IPS-18a (cell line): ENCODE results near the gene TMEM203.

Experiments
- H3K27ac ChIP-seq: one replicate; pipeline ENCODE4 v1.5.1; 2013; ENCODE audit warnings: low read length
- H3K27me3 ChIP-seq: one replicate; pipeline ENCODE4 v1.6.1; 2013; ENCODE audit warnings: mild to moderate bottlenecking, low read length; ENCODE audit not compliant: control insufficient read depth, insufficient read depth
- H3K36me3 ChIP-seq: one replicate; pipeline ENCODE4 v1.6.1; 2013; ENCODE audit warnings: low read depth, low read length; ENCODE audit not compliant: control insufficient read depth
- H3K4me1 ChIP-seq: one replicate; pipeline ENCODE4 v1.6.1; 2013; ENCODE audit warnings: low read depth, low read length; ENCODE audit not compliant: control insufficient read depth
- H3K4me3 ChIP-seq: one replicate; pipeline ENCODE4 v1.5.1; 2013; ENCODE audit warnings: low read length
- H3K9ac ChIP-seq: one replicate; pipeline ENCODE4 v1.6.1; 2013; ENCODE audit warnings: mild to moderate bottlenecking, low read length, moderate library complexity
- H3K9me3 ChIP-seq: one replicate; pipeline ENCODE4 v1.6.1; 2013; ENCODE audit warnings: low read depth, low read length; ENCODE audit not compliant: control insufficient read depth

TMEM203 gene

DNA sequence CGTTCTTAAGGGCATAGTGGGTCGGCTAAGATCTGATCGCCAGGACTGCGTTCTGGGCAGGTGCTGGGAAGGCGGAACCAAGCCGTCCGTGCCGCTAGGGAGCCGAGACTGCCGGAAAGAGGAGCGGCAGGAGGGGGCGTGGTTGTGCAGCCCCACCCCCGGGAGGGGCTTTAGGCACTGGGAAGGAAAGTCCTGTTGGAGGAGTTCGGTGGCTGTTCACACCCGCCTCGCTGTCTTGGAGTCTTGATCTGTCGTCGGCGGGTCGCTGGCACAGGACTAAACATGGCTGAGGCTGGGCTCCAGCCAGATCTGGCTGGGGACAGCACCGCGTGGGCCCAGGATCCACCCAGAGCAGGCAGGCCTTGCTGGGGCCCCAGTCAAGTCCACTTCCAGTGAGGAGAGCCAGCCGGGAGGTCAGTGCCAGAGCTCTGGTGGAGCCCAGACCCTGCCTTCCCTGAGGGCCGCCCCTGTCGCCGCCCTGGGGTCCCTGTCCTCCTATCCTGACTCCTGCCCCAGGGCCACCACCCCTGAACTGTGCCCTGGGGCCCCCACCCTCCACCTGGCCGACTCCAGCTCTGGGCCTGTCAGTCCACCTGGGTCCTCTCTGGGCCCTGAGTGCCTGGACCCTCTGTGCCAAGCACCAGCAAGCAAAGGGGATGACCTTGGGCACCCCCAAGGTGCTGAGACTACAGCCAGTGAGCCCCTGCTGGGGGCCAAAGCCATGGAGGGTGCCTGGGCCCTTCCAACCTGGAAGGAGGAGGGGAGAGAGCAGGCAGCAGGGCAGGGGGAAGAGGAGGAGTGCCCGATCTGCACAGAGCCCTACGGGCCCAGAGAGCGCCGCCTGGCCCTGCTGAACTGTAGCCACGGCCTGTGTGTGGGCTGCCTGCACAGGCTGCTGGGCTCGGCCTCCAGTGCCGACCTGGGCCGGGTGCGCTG is 12.1 kb upstream of the TMEM203 start:
- H3K36me3 ChIP-seq = peaks cover 9% of the 10 kb centered on the region
- no peak overlapping the region for H3K4me3 ChIP-seq
- H3K27me3 ChIP-seq = peaks cover 3% of the 10 kb centered on the region
- H3K9me3 ChIP-seq = no peaks in the 10 kb centered on the region
- H3K27ac ChIP-seq = no peak overlapping the region
- H3K9ac ChIP-seq = no peak overlapping the region
- no peaks in the 10 kb centered on the region for H3K4me1 ChIP-seq

DNA sequence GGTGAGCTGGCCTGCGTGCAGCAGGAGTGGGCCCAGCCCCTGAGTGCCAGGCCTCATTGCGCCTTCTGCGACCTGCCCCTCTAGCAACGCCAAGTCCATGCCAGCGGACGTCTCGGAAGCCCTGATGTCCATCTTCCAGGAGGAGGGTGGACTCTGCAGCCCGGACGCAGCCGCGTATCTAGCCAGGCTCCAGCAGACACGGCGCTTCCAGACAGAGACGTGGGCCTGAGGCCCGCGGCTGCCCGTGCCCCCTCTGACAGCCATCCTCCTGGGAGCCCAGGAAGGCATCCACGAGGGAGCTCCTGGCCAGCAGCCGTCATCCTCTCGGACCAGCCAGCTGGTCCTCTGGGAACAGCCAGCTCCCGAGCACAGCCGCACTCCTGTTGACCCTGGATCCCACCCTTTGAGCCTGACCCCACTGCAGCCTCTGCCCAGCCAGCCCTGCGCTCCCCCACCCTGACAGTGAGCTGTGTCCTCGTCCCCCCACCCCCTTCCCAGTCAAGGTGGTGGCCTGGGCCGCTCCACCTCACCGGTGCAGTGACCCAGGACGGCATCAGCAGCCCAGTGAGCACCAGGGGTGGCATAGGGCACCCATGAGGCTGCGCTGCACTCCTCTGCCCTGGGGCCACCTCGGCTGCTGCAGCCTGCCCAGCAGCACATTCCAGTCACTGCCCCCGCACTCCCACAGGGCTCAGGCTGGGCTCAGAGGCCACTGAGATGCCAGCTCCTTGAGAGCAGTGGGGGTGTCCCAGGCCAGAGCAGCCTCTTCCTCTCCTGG is 10.9 kb upstream of the TMEM203 start:
- Histone ChIP-seq H3K4me3 (no peak overlapping the region), H3K27me3 (no peaks in the 10 kb centered on the region), H3K9ac (no peak overlapping the region), H3K9me3 (no peaks in the 10 kb centered on the region), H3K36me3 (peaks cover 9% of the 10 kb centered on the region), H3K27ac (no peak overlapping the region), H3K4me1 (no peaks in the 10 kb centered on the region)

DNA sequence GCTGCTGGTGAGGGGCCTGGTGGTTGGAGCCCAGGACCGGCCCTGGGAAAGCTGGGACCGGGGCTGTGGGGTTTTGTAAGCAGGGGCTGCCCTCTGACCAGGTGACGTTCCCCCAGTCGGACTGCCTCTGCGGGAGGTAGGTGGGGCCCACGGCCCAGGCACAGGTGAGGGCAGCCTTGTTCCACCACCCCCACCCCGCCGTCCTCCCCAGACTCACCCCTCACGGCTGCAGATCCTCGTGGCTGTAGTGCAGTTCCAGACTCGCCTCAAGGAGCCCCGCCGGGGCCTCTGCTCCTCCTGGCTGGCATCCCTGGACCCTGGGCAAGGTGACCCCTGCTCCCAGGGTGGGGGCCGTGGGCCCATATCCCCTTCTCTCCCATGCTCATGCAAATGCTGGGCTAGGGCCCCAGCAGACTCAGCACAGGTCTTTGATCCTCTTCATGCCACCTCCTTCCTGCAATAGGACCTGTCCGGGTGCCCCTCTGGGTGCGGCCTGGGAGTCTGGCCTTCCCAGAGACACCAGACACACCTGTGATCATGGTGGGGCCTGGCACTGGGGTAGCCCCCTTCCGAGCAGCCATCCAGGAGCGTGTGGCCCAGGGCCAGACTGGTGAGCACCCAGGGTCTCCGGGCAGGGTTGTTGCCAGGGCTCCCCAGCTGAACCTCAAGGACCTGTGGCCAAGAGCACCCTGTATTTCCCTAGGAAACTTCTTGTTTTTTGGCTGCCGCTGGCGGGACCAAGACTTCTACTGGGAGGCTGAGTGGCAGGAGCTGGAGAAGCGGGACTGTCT is 9.9 kb upstream of the TMEM203 start:
- Histone ChIP-seq H3K27ac (no peak overlapping the region), H3K9me3 (no peaks in the 10 kb centered on the region), H3K9ac (no peak overlapping the region), H3K36me3 (peaks cover 9% of the 10 kb centered on the region), H3K27me3 (no peaks in the 10 kb centered on the region), H3K4me1 (no peaks in the 10 kb centered on the region), H3K4me3 (no peak overlapping the region)

- no peaks in the 10 kb centered on the region for H3K4me1 ChIP-seq
- H3K9me3 ChIP-seq = no peaks in the 10 kb centered on the region
- H3K4me3 ChIP-seq = no peak overlapping the region
- no peaks in the 10 kb centered on the region for H3K27me3 ChIP-seq
- H3K36me3 ChIP-seq = peaks cover 15% of the 10 kb centered on the region
- H3K27ac ChIP-seq = no peak overlapping the region
- H3K9ac ChIP-seq = no peak overlapping the region
These were observed 9.2 kb upstream of the TMEM203 start for GRCh38 chr9:137214620-137215019.

DNA sequence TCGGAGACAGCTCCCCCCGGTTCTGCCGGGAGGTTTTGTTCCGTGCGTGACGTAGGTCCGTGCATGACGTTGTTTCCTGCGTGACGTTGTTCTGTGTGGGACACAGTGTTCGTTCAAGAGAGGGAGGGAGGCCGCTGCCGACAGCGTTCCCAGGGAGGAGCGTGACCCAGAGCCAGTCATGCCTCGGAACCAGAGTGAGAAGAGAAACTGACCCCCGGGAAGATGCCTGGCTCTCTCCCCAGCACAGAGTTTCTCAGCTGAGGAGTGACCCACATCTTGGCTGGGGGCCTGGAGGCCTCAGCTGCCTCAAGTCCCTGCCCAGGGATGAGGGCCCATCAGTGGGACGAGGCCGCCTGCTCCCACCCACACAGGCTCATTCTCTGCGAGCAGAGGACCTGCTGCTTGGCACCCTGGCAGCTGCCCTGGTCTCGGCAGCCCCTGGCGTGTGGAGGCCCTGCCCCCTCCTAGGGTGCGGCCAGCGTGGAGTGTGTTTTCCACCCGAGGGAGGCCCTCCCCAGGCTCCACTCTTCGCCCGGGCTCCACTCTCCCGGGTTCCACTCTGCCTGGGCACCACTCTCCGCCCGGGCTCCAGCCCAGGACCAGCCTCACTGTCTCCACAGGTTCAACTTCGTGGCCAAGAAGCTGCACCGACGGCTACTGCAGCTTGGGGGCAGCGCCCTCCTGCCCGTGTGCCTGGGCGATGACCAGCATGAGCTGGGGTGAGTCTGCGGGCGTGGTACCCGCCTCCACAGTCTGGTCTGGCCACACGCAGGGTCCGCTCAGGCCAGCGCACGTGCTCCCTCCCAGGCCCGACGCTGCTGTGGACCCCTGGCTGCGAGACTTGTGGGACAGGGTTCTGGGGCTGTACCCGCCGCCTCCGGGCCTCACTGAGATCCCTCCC is 8.0 kb upstream of the TMEM203 start:
- Histone ChIP-seq H3K9me3 (no peaks in the 10 kb centered on the region), H3K4me3 (no peak overlapping the region), H3K36me3 (peaks cover 15% of the 10 kb centered on the region), H3K4me1 (no peaks in the 10 kb centered on the region), H3K9ac (no peak overlapping the region), H3K27me3 (no peaks in the 10 kb centered on the region), H3K27ac (no peak overlapping the region)

- Histone ChIP-seq H3K9ac (no peak overlapping the region), H3K36me3 (peaks cover 15% of the 10 kb centered on the region), H3K27ac (no peak overlapping the region), H3K9me3 (no peaks in the 10 kb centered on the region), H3K4me1 (no peaks in the 10 kb centered on the region), H3K4me3 (no peak overlapping the region), H3K27me3 (no peaks in the 10 kb centered on the region)
These were observed 7.1 kb upstream of the TMEM203 start for GRCh38 chr9:137212520-137212919.

- Histone ChIP-seq H3K4me1 (peaks cover 1% of the 10 kb centered on the region), H3K27ac (no peak overlapping the region), H3K4me3 (no peak overlapping the region), H3K36me3 (peaks cover 15% of the 10 kb centered on the region), H3K27me3 (no peaks in the 10 kb centered on the region), H3K9ac (no peak overlapping the region), H3K9me3 (no peaks in the 10 kb centered on the region)
These were observed 6.1 kb upstream of the TMEM203 start for GRCh38 chr9:137211532-137211931.

- peaks cover 6% of the 10 kb centered on the region for H3K4me1 ChIP-seq
- H3K4me3 ChIP-seq = peak overlapping the region; percentile 95
- no peaks in the 10 kb centered on the region for H3K27me3 ChIP-seq
- H3K9me3 ChIP-seq = no peaks in the 10 kb centered on the region
- H3K9ac ChIP-seq = peak overlapping the region; percentile 83
- no peak overlapping the region for H3K27ac ChIP-seq
- H3K36me3 ChIP-seq = peaks cover 5% of the 10 kb centered on the region
These were observed 1.2 kb upstream of the TMEM203 start for GRCh38 chr9:137206602-137207001.

GRCh38 chr9:137204731-137205125 is 720 bp downstream of the TMEM203 start:
- no peaks in the 10 kb centered on the region for H3K9me3 ChIP-seq
- no peaks in the 10 kb centered on the region for H3K36me3 ChIP-seq
- peak overlapping the region; percentile 83 for H3K9ac ChIP-seq
- H3K27me3 ChIP-seq = no peaks in the 10 kb centered on the region
- peaks cover 9% of the 10 kb centered on the region for H3K4me1 ChIP-seq
- H3K27ac ChIP-seq = no peak overlapping the region
- peak overlapping the region; percentile 95 for H3K4me3 ChIP-seq

- H3K36me3 ChIP-seq = no peaks in the 10 kb centered on the region
- no peaks in the 10 kb centered on the region for H3K9me3 ChIP-seq
- no peak overlapping the region for H3K27ac ChIP-seq
- H3K9ac ChIP-seq = no peak overlapping the region
- no peaks in the 10 kb centered on the region for H3K27me3 ChIP-seq
- H3K4me1 ChIP-seq = peaks cover 9% of the 10 kb centered on the region
- no peak overlapping the region for H3K4me3 ChIP-seq
These were observed 2.5 kb downstream of the TMEM203 start for GRCh38 chr9:137202966-137203365.
